ENCODE results near the gene PLEKHD1.

Gene PLEKHD1

DNA sequence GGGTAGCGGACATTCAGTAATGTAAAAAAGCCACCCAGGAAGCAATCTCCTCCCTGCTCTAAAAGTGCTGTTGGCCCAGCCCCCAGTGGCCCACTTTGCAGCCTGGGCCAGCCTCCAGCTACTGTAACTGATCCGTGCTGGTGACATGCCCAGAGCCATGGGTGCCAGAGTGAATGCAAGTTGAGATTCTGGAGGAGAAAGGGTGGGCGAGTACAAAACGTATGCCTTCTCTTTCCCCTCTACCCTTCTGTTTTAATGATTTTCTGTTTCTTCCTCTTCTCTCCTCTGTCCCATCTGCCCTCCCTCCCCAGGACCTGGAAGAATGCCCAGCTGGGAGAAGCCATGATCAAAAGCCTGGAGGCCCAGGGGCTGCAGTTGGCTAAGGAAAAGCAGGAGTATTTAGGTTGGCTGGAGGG, 16.9 kb downstream of the PLEKHD1 start:
- DNase-seq (ENCODE audit: extremely low spot score): no peak
- CTCF ChIA-PET: interaction anchor here (3.1 to 3.9 kb wide), 2 partner anchors 9 to 14 kb away, joined by 7 to 17 read pairs; no protein-coding TSS in a partner anchor
- POLR2A ChIA-PET: no interaction called here
- TF ChIP-seq, protein P1, sequence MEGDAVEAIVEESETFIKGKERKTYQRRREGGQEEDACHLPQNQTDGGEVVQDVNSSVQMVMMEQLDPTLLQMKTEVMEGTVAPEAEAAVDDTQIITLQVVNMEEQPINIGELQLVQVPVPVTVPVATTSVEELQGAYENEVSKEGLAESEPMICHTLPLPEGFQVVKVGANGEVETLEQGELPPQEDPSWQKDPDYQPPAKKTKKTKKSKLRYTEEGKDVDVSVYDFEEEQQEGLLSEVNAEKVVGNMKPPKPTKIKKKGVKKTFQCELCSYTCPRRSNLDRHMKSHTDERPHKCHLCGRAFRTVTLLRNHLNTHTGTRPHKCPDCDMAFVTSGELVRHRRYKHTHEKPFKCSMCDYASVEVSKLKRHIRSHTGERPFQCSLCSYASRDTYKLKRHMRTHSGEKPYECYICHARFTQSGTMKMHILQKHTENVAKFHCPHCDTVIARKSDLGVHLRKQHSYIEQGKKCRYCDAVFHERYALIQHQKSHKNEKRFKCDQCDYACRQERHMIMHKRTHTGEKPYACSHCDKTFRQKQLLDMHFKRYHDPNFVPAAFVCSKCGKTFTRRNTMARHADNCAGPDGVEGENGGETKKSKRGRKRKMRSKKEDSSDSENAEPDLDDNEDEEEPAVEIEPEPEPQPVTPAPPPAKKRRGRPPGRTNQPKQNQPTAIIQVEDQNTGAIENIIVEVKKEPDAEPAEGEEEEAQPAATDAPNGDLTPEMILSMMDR (IDR thresholded peaks at IDR 0.05; ENCODE audit: control extremely low read depth, extremely low read depth, low read depth, missing control alignments): no peak

DNA sequence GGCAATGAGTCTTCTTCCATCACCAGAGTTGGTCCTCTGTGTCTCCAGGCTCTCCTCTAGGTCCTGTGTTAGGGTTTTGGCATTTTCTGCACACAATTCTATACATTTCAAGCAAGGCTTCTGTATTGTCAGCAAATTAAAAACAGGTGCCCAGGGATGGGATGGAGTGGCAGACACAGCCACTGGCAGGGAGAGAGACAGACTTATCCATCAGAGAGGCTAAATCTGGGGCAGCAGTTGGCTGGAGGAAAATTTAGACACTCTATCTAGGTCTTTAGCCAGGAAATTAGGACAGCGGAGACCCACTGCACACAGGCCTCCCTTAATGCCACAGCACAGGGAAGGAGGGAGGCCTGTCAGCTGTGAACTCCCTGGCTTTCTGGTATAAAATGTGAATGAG, 20.2 kb downstream of the PLEKHD1 start:
- ChIA-PET POLR2A (no interaction called here), CTCF (interaction anchor here (0.9 kb wide), 1 partner anchor 9 kb away, joined by 3 read pairs; no protein-coding TSS in a partner anchor)
- no peak for DNase-seq (ENCODE audit: extremely low spot score)
- TF ChIP-seq, protein P1 (IDR thresholded peaks at IDR 0.05; ENCODE audit: control extremely low read depth, extremely low read depth, low read depth, missing control alignments): no peak

DNA sequence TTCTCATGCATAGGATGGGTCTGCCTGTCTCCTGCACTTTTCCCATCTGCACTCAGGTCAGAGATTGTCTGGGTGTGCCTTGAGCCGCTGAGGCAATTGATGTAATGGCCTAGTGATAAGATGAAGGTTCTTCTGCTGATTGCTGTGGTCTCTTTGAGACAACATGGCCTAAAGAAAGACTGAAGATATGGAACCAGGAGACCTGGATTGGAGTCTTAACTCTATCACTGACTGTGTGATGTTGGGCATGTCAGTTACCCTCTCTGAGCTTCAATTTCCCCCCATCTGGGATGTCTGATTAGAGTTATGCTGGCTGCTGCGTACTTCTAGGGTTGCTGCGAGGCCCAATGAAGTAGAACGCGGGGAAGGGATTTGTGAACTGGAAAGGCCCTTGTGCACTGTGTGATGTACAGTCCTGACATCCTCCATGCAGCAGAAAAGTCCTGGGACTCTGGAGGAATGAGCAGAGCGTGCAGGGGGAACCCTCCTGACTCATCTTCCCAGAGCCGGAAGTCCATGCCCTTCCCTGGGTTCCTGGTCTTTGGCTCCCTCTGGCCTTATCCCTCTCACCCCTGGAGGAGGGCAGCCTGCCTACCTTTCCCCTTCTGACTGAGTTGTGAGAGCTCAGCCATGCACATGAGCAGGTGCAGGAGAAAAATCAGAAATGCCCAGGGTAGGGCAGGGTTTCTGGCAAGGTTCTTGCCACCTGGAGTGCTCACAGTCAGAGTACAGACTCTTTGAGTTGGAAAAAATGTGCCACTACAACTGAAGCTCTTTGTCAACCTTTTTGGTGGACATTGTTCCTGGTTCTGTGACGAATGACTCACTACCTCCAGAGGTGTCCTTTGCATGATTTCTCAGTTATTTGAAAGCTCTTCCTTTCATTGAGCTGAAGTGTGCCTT, 21.1 kb downstream of the PLEKHD1 start:
- no peak for DNase-seq (ENCODE audit: extremely low spot score)
- POLR2A ChIA-PET: no interaction called here

DNA sequence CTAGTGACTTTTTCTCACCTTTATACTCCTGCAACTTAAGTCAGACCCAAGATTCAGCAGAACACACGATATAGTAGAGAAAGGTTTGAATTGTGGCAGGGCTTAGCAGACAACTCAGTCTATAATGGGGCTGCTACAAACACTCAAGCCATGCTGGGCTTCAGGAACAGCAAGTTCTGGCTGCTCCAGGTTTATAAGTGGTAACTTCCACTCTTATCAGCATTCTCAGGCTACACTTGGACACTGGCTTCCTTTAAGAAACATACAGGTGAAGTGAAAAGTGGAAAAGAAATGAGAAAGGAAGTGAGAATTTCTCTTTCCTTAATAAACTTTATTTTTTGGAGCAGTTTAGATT, 21.7 kb downstream of the PLEKHD1 start:
- TF ChIP-seq, protein P1 (IDR thresholded peaks at IDR 0.05; ENCODE audit: control extremely low read depth, extremely low read depth, low read depth, missing control alignments): no peak
- POLR2A ChIA-PET: no interaction called here
- CTCF ChIA-PET: interaction anchor here (1.1 to 1.2 kb wide), 3 partner anchors 9 to 70 kb away, joined by 3 read pairs; no protein-coding TSS in a partner anchor

More for the DNA sequence above, 21.1 kb downstream of the PLEKHD1 start:
- CTCF ChIA-PET: interaction anchor here (0.9 to 1.1 kb wide), 3 partner anchors 8 to 13 kb away, joined by 3 read pairs; no protein-coding TSS in a partner anchor
- TF ChIP-seq, protein P1 (IDR thresholded peaks at IDR 0.05; ENCODE audit: control extremely low read depth, extremely low read depth, low read depth, missing control alignments): no peak

DNA sequence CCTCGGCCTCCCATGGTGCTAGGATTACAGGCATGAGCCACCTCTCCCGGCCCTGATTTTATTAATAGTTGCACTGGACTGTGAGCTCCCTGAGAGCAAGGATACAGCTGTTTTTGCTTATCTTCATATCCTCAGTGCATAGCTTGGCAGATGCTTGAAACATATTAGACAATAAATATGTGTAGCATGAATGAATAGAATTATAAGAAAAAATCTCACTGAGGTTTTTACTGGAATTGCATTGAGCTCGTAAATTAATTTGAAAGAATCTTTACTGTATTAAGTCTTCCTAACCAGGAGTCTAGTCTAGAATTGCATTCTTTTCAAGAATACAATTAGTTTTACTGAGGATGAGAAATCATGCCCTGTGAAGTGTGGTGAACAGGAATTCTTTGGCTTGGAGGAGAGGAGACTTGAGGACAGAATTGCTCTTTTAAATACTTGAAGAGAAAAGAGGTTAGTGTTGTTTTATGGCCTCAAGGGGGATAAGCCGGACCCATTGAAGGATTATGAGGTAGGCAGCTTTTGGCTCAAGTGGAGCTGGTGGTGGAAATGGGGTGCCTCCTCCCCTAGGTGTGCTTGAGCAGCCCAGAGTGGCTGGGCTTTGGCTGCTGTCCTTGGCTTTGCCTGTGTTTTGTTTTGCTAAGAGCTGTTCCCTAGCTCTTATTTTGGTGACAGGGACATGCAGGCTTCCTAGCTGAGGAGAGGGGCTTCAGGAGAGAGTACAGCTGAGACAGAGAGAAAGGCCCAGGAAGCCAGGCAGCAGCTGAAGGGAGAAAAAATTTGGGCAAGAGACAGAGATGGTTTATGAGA, 34.0 kb downstream of the PLEKHD1 start:
- ChIA-PET CTCF (interaction anchor here (1.1 to 1.2 kb wide), 2 partner anchors 13 to 32 kb away, joined by 3 read pairs; no protein-coding TSS in a partner anchor), POLR2A (no interaction called here)
- TF ChIP-seq, protein P1 (IDR thresholded peaks at IDR 0.05; ENCODE audit: control extremely low read depth, extremely low read depth, low read depth, missing control alignments): no peak
- no peak for DNase-seq (ENCODE audit: extremely low spot score)

More for the DNA sequence above, 21.7 kb downstream of the PLEKHD1 start:
- no peak for DNase-seq (ENCODE audit: extremely low spot score)

Data from GM10248 (cell line).